Measurements from ENCODE around the gene CD151. TPM values are rescaled to one million over a fixed set of nuclear protein-coding genes. Genes with fewer than 3 reads are reported as not detected.

CD151 gene
- total RNA-seq, 5 donors from 2014 or later (not counting 1 experiment from before 2014, with no cell fraction given) = 14.9 to 28.2 (median 25.6) TPM

DNA sequence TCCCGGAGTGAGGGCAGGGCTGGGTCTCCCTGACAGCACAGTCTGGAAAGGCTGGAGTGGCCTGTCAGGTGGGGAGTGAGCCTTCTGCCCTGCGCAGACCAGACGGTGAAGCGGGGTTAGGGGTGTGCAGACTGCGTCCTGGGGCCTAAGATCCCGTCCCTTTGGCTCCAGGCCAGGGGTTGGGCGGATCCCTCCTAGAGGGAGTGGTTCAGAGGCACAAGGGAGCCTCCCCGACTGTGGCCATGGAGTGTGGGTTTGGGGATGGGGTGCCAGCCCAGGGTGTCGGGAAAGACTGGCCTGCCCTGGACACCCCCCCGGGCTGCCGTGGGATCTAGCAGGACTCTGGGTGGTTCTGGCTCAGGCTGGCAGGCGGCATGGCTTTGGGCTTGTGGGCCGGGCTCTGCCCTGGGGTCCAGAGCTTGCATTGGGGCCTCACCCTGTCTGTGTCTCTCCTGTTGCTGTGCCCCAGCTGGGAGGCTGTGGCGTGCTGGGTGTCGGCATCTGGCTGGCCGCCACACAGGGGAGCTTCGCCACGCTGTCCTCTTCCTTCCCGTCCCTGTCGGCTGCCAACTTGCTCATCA is 29.4 kb downstream of the CD151 start:
- POLR2A ChIA-PET = no interaction called here
- Mint-ChIP-seq H3K27ac (no peak overlapping the region), H3K4me3 (no peak overlapping the region), H3K36me3 (no peaks in the 10 kb centered on the region), H3K27me3 (no peaks in the 10 kb centered on the region), H3K4me1 (no peaks in the 10 kb centered on the region), H3K9me3 (no peaks in the 10 kb centered on the region)
- H3K4me1 ChIP-seq (ENCODE audit: control insufficient read depth in 1 of 2, extremely low read depth in 1 of 2, insufficient read depth in 2 of 2, low read length in 2 of 2) = no peaks in the 10 kb centered on the region
- H3K27ac ChIP-seq (ENCODE audit: low read length) = no peak overlapping the region
- H3K4me3 ChIP-seq (ENCODE audit: control insufficient read depth in 1 of 2, extremely low read depth in 1 of 2, low read length in 1 of 2) = no peak overlapping the region
- CTCF ChIA-PET = no interaction called here
- no peak for ATAC-seq (replicated peaks in 1 of 4)
- no peaks in the 10 kb centered on the region for H3K36me3 ChIP-seq (ENCODE audit: control insufficient read depth in 2 of 2, extremely low read depth in 1 of 2, insufficient read depth in 1 of 2, low read length in 1 of 2)
- no peaks in the 10 kb centered on the region for H3K9me3 ChIP-seq
- WGBS (ENCODE audit: insufficient coverage) = 79% methylated on average over 20 of the region's 20 CpGs
- DNase-seq = no peak
- H3K27me3 ChIP-seq (replicated peaks in 1 of 2; ENCODE audit: control insufficient read depth in 2 of 2, extremely low read depth in 1 of 2, insufficient read depth in 2 of 2, low read length in 1 of 2) = peaks cover 0 to 10% of the 10 kb centered on the region in 2 experiments

DNA sequence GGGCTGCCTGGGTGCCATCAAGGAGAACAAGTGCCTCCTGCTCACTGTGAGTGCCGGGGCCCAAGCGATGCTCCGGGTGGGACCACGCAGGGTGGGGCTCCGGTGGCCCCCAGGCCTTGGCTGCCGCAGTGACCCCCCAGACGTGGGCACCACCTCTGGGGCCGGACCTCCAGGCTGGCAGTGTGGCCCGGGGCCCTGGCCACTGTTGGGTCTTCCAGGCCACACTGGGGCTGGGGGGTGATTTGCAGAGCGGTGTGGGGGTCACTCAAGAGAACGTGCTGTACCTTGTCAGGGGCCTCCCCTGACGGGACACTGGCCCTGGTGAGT is 29.9 kb downstream of the CD151 start:
- no peaks in the 10 kb centered on the region for H3K36me3 Mint-ChIP-seq
- WGBS (ENCODE audit: insufficient coverage) = 93% methylated on average over 9 of the region's 12 CpGs
- no peaks in the 10 kb centered on the region for H3K9me3 ChIP-seq
- no peak overlapping the region for H3K4me3 ChIP-seq (ENCODE audit: control insufficient read depth in 1 of 2, extremely low read depth in 1 of 2, low read length in 1 of 2)
- no peak overlapping the region for H3K27ac ChIP-seq (ENCODE audit: low read length)
- ChIA-PET CTCF (no interaction called here), POLR2A (no interaction called here)
- H3K27me3 ChIP-seq (replicated peaks in 1 of 2; ENCODE audit: control insufficient read depth in 2 of 2, extremely low read depth in 1 of 2, insufficient read depth in 2 of 2, low read length in 1 of 2) = peaks cover 0 to 10% of the 10 kb centered on the region in 2 experiments
- no peaks in the 10 kb centered on the region for H3K27me3 Mint-ChIP-seq
- no peaks in the 10 kb centered on the region for H3K4me1 ChIP-seq (ENCODE audit: control insufficient read depth in 1 of 2, extremely low read depth in 1 of 2, insufficient read depth in 2 of 2, low read length in 2 of 2)
- no peak overlapping the region for H3K4me3 Mint-ChIP-seq
- ATAC-seq (replicated peaks in 1 of 4) = no peak
- no peak overlapping the region for H3K27ac Mint-ChIP-seq
- DNase-seq = no peak
- no peaks in the 10 kb centered on the region for H3K4me1 Mint-ChIP-seq
- H3K9me3 Mint-ChIP-seq = no peaks in the 10 kb centered on the region
- H3K36me3 ChIP-seq (ENCODE audit: control insufficient read depth in 2 of 2, extremely low read depth in 1 of 2, insufficient read depth in 1 of 2, low read length in 1 of 2) = no peaks in the 10 kb centered on the region

DNA sequence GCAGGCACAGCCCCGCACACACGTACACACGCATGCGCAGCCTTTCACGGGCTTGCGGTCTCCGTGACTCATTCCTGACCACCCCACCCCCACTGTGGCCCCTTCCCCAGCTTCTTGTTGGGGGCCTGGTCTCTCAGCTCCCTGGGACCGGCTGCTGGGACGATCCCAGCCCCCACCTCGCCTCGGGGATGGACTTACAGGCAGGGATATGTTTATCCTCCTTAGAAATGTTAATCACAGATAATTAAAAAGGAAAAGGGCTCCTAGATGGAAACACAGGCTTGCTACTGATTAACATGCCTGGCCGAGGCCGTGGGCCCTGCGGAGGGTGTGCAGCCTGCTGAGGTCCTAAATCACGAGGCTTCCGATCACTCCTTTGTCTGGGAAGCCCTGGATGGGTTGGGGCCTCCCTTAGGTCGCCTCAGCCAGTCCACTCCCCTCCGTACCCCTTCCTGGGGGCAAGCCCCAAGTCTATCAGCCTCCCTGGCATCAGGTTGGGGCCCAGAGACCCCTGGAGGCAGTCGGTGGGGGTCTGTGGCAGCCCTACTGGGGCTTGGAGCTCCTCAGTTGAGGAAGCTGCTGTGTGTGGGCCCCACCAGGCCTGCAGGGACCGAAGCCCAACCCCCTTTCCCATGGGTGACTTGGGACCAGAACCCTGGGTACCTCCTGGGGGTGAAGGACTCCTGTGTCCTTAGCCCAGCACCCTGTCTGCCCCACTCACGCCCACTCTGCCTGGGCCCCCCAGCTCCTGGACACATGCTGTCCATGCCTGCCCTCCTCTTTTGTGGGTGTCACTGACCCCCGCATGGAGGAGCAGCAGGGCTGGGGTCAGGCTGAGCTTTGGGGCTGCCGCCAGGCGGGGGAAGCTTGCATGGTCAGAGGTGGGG is 30.5 kb downstream of the CD151 start:
- H3K36me3 ChIP-seq (ENCODE audit: control insufficient read depth in 2 of 2, extremely low read depth in 1 of 2, insufficient read depth in 1 of 2, low read length in 1 of 2) = no peaks in the 10 kb centered on the region
- no peaks in the 10 kb centered on the region for H3K9me3 ChIP-seq
- POLR2A ChIA-PET = no interaction called here
- Mint-ChIP-seq H3K36me3 (no peaks in the 10 kb centered on the region), H3K9me3 (no peaks in the 10 kb centered on the region), H3K4me1 (no peaks in the 10 kb centered on the region), H3K27ac (no peak overlapping the region), H3K4me3 (no peak overlapping the region), H3K27me3 (no peaks in the 10 kb centered on the region)
- H3K4me3 ChIP-seq (ENCODE audit: control insufficient read depth in 1 of 2, extremely low read depth in 1 of 2, low read length in 1 of 2) = no peak overlapping the region
- CTCF ChIA-PET = no interaction called here
- peaks cover 0 to 10% of the 10 kb centered on the region in 2 experiments for H3K27me3 ChIP-seq (replicated peaks in 1 of 2; ENCODE audit: control insufficient read depth in 2 of 2, extremely low read depth in 1 of 2, insufficient read depth in 2 of 2, low read length in 1 of 2)
- H3K4me1 ChIP-seq (ENCODE audit: control insufficient read depth in 1 of 2, extremely low read depth in 1 of 2, insufficient read depth in 2 of 2, low read length in 2 of 2) = no peaks in the 10 kb centered on the region
- DNase-seq (no peak), ATAC-seq (replicated peaks in 1 of 4) (no peak)
- no peak overlapping the region for H3K27ac ChIP-seq (ENCODE audit: low read length)
- WGBS (ENCODE audit: insufficient coverage) = 85% methylated on average over 16 of the region's 24 CpGs

DNA sequence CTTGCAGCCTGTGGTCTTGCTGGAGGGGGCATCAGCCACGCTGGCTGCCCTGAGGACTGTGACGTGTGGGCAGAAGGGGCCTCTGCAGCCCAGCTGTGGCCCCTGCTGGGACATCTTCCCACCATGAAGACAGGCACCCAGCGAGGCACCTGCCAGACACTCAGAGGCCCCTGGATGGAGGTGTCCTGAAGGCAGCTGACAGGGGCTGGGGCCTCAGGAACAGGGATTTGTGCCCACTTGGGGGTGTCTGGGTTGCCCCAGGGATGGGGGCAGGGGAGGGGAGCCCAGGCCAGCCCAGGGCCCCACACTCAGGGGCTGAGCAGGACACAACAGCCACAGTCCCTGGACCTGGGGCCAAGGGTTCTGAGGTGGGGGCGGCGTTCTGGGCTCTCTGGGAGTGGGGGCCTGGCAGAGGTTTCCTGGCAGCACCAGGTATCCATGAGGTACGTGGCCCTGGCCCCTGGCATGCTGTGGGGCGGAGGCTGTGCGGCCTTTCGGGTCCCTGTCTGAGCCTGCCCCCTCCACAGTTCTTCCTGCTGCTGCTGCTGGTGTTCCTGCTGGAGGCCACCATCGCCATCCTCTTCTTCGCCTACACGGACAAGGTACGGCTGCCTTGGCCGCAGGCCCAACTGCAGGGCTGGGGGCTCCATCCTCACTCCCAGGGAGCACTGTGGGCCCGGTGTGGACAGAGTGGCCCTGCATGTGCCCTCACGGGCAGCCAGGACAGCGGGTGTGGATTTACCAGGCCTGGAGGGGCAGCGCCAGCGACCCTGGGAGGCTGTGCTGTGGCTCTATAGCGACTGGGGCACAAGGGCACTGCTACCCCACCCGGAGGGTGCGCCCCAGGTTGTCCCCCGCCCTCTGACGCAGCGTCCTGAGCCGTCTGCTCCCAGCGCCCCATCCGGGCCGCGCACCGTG is 31.4 kb downstream of the CD151 start:
- no peak overlapping the region for H3K4me3 ChIP-seq (ENCODE audit: control insufficient read depth in 1 of 2, extremely low read depth in 1 of 2, low read length in 1 of 2)
- no peaks in the 10 kb centered on the region for H3K9me3 Mint-ChIP-seq
- no peaks in the 10 kb centered on the region for H3K9me3 ChIP-seq
- no peaks in the 10 kb centered on the region for H3K27me3 Mint-ChIP-seq
- H3K36me3 Mint-ChIP-seq = no peaks in the 10 kb centered on the region
- peaks cover 0 to 5% of the 10 kb centered on the region in 2 donors for H3K36me3 ChIP-seq (ENCODE audit: control insufficient read depth in 2 of 2, extremely low read depth in 1 of 2, insufficient read depth in 1 of 2, low read length in 1 of 2)
- CTCF ChIA-PET = no interaction called here
- no peak overlapping the region for H3K27ac ChIP-seq (ENCODE audit: low read length)
- POLR2A ChIA-PET = no interaction called here
- H3K27ac Mint-ChIP-seq = no peak overlapping the region
- H3K4me1 Mint-ChIP-seq = no peaks in the 10 kb centered on the region
- H3K4me3 Mint-ChIP-seq = no peak overlapping the region
- no peaks in the 10 kb centered on the region for H3K4me1 ChIP-seq (ENCODE audit: control insufficient read depth in 1 of 2, extremely low read depth in 1 of 2, insufficient read depth in 2 of 2, low read length in 2 of 2)
- H3K27me3 ChIP-seq (replicated peaks in 1 of 2; ENCODE audit: control insufficient read depth in 2 of 2, extremely low read depth in 1 of 2, insufficient read depth in 2 of 2, low read length in 1 of 2) = peaks cover 0 to 10% of the 10 kb centered on the region in 2 experiments
- DNase-seq = no peak
- 88% methylated on average over 20 of the region's 31 CpGs for WGBS (ENCODE audit: insufficient coverage)
- no peak for ATAC-seq (replicated peaks in 1 of 4)

DNA sequence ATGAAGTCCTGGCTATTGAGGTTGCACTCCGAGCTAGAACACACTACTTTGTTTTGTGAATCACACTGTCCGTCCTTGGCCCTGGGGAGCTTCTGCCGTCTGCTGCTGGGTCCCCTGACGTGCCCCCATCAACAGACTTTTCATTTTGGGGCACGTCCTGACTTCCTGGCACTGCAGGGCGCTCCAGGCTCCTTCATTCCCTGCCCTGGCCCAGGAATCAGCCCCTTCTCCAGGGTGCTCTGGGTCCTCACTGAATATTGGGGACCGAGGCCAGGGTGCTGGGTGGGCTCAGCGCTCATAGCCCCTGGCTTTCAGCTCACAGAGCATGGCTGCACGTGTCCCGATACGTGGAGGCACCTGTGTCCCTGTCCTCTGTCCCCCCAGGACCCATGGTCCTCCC is 32.1 kb downstream of the CD151 start:
- Mint-ChIP-seq H3K9me3 (no peaks in the 10 kb centered on the region), H3K27ac (no peak overlapping the region), H3K27me3 (no peaks in the 10 kb centered on the region), H3K36me3 (no peaks in the 10 kb centered on the region), H3K4me1 (no peaks in the 10 kb centered on the region), H3K4me3 (no peak overlapping the region)
- DNase-seq (no peak), ATAC-seq (replicated peaks in 1 of 4) (no peak)
- Histone ChIP-seq H3K9me3 (no peaks in the 10 kb centered on the region), H3K27ac (ENCODE audit: low read length) (no peak overlapping the region), H3K4me3 (ENCODE audit: control insufficient read depth in 1 of 2, extremely low read depth in 1 of 2, low read length in 1 of 2) (no peak overlapping the region), H3K27me3 (replicated peaks in 1 of 2; ENCODE audit: control insufficient read depth in 2 of 2, extremely low read depth in 1 of 2, insufficient read depth in 2 of 2, low read length in 1 of 2) (peaks cover 0 to 6% of the 10 kb centered on the region in 2 experiments), H3K36me3 (ENCODE audit: control insufficient read depth in 2 of 2, extremely low read depth in 1 of 2, insufficient read depth in 1 of 2, low read length in 1 of 2) (peaks cover 0 to 5% of the 10 kb centered on the region in 2 donors), H3K4me1 (ENCODE audit: control insufficient read depth in 1 of 2, extremely low read depth in 1 of 2, insufficient read depth in 2 of 2, low read length in 2 of 2) (no peaks in the 10 kb centered on the region)
- WGBS (ENCODE audit: insufficient coverage) = 76% methylated on average over 10 of the region's 11 CpGs
- ChIA-PET POLR2A (no interaction called here), CTCF (no interaction called here)
